HG02973 (cell line): Measurements from ENCODE around the gene TXNDC17.
"Not testable (repeated sequence)": the region's sequence is repeated elsewhere in the genome, so short reads cannot be mapped to it uniquely, and the experiment has no call there.

ENCODE experiments used
- ATAC-seq: cut with Tn5 transposase; IDR thresholded peaks from one replicate; pipeline ENCODE4 v1.9.1; 2021; ENCODE audit warnings: moderate library complexity; ENCODE audit not compliant: unreplicated experiment

Gene TXNDC17

GRCh38 chr17:6636616-6637457 lies 4.0 kb upstream of the TXNDC17 start:
- no peak for ATAC-seq

GRCh38 chr17:6637458-6637840 lies 3.4 kb upstream of the TXNDC17 start:
- ATAC-seq: no peak

GRCh38 chr17:6638046-6638908 lies 2.6 kb upstream of the TXNDC17 start:
- no peak for ATAC-seq

GRCh38 chr17:6639014-6639585 lies 1.8 kb upstream of the TXNDC17 start:
- ATAC-seq: no peak

GRCh38 chr17:6639586-6640535 lies 999 bp upstream of the TXNDC17 start:
- ATAC-seq: no peak

- no peak for ATAC-seq
These were observed 495 bp downstream of the TXNDC17 start for GRCh38 chr17:6641247-6641863.

GRCh38 chr17:6642592-6642991 lies 1.7 kb downstream of the TXNDC17 start:
- ATAC-seq: no peak

GRCh38 chr17:6643451-6644125 lies 2.7 kb downstream of the TXNDC17 start:
- ATAC-seq: no peak

- no peak for ATAC-seq
These were observed 7.3 kb downstream of the TXNDC17 start for GRCh38 chr17:6648181-6648580.

GRCh38 chr17:6651354-6651918 lies 10.6 kb downstream of the TXNDC17 start, which contains the start of the genes C17orf100 and MED31:
TSS of gene C17orf100 (plus strand) at chr17:6651762. CDS start at chr17:6651914, 152 bp downstream.
TSS of gene MED31 (minus strand) at chr17:6651605. CDS start at chr17:6651528, 77 bp downstream.
- ATAC-seq: peak; percentile 79

- ATAC-seq: peak; percentile 9
These were observed 11.1 kb downstream of the TXNDC17 start for GRCh38 chr17:6651919-6652452.

- no peak for ATAC-seq
These were observed 14.2 kb downstream of the TXNDC17 start for GRCh38 chr17:6654841-6655731.

GRCh38 chr17:6655732-6656361 lies 15.0 kb downstream of the TXNDC17 start:
- ATAC-seq: not testable (repeated sequence)

GRCh38 chr17:6656797-6657632 lies 16.2 kb downstream of the TXNDC17 start:
- ATAC-seq: not testable (repeated sequence)

- no peak for ATAC-seq
These were observed 16.9 kb downstream of the TXNDC17 start for GRCh38 chr17:6657633-6658287.

- not testable (repeated sequence) for ATAC-seq
These were observed 17.6 kb downstream of the TXNDC17 start for GRCh38 chr17:6658411-6658810.
